HG03558 (cell line): Measurements from ENCODE around the gene SLC8A1.

Experiments
- ATAC-seq: cut with Tn5 transposase; IDR thresholded peaks from one replicate; pipeline ENCODE4 v1.9.1; 2021; ENCODE audit warnings: moderate number of reproducible peaks; ENCODE audit not compliant: unreplicated experiment; ENCODE audit errors: extremely low read depth

Gene SLC8A1

DNA sequence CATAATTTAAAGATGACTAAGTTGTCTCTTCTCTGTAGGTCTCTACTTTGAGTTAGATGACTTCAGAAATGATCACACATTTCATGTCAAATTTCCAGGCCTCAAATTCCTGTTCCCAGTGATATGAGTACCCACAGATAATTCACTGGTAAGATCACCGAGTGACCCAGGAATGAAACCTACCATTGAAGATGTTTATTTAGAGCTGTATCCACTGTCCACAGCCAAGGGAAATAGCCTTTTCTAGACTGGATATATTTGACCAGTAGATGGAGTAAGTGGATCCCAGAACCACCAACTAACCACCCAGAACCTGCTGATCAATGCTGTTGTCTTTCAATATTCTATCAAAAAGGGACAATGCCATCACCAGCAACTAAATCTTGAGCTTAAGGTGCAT, 238.8 kb downstream of the SLC8A1 start:
- ATAC-seq: no peak

DNA sequence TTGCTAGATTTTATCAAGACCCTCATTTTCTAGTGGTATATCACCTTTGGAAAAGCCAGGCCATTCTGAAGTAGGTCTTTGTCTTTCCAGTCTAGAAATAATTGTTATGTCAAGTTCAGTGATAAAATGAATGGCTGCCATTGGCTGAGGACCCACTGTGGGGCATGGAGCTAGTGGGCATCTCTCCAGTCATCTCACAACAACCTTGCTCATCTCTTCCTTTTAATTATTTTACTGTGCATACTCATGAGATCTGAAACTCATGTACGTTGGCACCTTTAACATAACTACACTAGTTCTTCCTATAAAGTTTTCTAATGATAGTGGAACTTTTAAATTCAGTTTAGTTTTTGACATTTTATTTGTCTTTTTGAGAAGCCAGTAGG, 240.9 kb downstream of the SLC8A1 start:
- no peak for ATAC-seq

DNA sequence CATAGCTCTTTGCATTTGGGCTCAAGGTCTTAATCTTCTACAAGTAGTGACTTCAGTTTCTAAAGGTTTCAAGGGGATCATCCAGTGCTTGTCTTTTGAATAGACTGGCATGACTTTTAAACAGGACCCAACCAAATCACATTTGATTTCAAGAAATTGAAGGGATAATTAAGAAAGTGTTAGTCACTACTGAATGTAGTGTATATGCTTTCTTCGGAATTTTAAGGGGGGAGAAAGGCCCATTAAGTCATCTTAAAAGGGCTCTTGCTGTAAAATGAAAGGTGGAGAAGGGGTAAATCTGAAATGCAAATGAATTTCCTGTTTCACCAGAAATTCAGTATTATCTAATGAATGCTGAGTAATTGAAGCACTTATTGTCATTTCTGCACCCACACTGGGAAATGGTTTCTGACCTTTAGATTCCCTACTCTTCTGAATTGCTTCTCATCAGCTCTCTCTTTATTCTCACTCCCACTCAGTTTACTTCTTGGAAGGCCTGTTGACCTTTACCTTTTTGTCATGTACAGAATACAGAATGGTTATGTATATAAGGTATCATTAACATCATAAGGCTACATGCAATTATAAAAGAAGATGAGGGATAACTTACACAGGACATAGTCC, 241.4 kb downstream of the SLC8A1 start:
- no peak for ATAC-seq

DNA sequence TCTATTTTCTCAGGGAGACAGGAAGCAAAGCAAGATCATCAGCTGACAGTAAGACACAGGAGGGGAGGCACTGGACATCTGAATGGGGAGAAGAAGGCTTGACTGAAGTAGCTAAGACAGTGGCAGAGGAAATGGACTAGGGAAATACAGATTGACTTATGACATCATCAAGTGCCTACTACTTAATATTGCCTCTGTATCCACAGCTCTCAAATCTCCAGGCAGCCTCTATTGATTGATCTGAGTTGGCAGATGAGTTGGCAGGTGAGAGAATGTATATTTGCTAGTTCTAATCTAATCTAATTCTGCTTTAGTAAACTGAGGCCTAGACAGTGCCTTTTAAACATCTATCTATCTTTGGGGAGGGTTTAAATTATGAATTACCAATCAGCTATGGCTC, 242.1 kb downstream of the SLC8A1 start:
- no peak for ATAC-seq

DNA sequence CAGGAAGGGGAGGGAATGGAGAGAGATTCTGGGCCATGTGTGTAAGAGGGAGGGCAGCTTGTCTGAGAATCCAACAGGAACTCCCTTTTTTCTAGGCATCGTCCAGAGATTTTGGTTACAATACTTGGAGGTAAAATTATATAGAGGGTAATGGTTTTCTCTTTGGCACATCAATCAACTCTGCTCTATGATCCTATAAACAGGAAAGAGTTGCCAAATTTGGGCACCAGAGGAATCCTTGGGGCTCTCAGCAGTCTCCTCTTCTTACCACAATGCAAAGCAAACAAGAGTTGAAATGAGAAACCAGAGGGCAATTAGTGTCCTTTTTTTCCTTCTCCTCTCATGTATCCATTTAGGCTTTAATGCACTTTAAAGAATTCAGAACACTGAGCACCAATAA, 243.4 kb downstream of the SLC8A1 start:
- no peak for ATAC-seq

DNA sequence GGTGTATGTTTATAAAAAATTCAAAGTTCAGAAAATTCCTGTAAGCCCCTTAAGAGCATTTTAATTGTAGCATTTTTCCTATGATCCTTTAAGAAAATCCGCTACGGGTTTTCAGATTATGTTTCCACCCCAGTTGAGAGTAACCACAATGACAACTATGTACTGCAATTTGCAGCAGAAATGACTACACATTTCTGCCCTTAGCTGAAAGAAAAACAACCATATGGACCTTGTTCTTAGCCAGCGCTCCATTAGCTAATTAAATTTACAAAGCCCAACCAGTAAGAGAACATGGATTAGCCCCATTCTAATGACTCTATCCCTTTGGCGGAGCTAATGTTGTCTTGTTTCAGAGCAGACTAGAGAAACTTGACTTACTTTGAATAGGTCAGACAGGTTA, 247.6 kb downstream of the SLC8A1 start:
- no peak for ATAC-seq

DNA sequence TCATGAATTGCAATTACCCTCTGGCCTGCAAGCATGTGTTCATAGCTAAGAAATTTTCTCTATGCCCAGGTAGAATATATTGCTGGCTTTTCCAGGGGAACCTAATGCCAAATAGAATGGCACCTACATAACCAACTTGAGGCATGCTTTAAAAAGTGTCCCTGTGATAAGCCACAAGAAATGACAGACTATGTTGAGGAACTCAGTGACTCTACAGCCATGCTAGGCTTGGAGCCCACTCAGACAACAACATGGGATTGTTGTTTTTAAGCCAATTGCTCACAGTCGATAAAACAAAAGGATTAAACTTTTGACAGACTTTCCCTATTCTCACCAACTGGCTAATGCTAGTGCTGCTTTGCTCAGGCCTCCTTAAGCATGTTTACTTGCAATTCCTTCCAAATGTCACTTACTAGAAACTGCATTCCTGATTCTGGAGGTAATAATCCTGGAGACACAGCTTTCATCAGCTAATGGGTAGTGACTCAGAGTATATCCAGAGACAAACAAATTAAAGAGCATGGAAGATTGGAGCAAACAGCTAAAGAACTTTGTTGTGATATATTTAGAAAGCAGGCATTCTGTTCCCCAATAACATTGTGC, 249.0 kb downstream of the SLC8A1 start:
- ATAC-seq: no peak

DNA sequence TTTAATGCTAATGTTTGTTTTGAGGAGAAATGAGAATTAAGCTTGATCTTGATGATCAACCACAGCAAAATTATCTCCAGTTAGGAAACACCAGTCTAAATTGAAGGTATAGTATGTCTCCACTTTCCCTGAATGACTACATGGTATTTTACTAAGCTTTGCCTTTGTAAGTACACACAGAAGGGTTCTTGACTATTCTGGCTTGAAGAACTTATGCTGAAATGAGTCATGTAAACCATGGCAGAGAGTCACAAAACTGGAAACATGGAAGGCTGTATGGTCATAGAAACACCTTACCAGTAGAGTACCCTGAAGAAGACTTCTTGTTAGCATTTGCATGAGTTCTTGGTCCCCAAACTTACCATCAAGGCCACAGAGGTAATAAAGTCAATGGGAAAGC, 250.5 kb downstream of the SLC8A1 start:
- ATAC-seq: no peak

DNA sequence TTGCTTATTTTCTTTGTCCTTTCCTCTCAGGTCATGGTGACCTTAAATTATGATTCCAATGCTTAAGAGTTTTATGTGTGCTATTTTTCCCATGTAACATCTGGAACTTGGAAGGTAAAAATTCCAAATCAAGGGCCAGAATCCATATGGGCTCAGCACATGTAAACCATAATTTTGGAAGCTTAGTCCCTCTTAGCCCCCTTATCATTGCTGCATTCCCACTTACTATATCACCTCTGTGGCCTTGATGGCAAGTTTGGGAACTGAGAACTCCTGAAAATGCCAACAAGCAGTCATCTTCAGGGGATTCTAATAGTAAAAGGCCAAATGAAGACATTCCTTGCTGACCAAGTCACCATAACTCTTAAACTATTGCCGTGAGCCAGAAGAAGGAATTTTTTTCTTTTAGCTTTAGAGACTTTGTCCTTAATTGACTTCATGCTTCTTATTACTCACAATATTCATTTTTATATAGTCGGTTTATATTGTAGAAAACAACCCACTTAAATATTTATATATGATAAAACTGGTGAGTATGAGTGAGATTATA, 251.4 kb downstream of the SLC8A1 start:
- no peak for ATAC-seq

DNA sequence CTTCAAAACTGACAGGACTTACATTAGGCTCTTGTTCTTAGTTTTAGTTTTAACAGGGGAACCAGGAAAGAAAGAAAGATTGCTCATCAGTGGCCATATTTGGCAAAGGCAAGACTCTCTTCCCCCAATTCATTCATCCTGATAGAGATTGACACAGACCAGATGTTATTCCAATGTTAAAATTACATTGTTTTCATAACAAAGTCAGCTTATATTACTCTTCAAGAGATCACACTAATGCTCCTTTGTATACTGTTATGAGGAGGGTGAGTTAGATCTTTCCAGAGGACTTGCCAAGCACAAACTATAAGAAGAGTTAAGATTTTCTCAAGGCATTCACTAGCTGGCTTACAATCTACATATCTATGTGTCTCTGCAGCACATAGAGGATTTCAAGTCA, 252.1 kb downstream of the SLC8A1 start:
- ATAC-seq: no peak

DNA sequence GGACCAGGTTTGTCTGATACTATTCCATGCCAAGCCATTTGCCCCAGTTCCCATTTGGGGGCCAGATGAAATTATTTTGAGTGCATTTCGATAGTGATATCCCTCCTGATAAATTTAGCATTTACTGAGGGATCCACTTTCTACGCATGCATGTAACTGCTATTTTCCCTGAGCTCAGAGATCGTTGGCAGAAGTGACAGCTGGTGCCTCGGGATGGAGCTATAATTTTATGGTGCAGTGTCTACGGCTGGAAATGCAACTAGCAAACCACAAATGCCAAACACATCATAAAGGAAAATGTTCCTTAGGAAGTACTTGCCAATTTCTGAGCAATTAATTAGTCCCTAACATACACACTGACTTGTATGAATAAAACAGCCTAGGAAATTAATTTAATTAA, 254.8 kb downstream of the SLC8A1 start:
- ATAC-seq: no peak

DNA sequence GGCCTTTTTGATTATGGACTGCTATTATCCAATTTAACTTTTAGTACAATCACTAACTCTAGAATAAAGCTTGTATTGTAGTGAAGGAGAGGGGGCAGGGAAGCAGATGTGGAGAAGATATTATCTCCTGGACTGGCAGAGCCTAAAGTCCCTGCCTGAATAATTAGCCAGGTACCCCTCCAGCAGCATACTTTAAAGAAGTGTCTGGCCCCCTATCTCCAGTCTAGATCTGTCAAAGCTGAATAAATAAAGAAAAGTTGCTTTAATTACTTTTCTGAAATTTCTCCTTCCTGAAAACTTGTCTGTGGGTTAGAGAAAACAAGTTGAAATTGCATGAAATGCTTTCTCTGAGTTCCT, 258.2 kb downstream of the SLC8A1 start:
- ATAC-seq: no peak

DNA sequence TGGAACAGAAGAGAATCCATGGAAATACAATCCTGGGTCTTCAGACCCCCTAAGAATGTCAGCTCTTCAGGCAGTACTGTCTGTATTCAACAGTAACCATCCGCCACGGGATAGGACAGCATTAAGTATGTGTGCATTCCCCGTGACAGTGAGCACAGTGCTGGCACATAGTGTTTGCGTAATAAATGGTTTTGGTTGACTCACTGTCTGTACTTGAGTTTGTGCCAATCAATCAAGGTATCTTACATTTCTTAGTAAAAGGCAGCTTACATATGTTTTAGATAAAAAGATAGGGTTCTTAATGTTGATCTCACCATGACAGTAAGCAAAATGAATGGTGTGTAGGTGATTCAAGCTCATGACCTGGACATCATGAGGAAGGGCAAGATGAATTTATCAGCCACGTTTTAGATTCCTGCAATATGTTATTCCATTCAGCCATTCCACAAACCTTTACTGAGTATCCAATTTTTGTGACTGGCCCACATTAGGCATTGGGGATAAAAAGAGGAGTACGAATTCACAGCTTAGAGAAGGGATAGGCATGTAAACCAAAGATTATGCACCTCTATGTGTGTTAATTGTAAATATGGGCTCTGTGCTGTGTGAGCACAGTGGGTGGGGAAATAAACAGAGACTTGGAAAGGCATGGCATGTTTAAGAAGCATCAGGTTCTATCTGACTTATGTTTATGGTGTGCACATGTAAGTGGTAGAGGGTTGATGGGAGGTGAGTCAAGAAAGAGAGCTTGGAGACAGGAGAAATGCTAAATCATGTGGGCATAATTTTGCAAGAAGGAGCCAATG, 258.8 kb downstream of the SLC8A1 start:
- ATAC-seq: no peak

DNA sequence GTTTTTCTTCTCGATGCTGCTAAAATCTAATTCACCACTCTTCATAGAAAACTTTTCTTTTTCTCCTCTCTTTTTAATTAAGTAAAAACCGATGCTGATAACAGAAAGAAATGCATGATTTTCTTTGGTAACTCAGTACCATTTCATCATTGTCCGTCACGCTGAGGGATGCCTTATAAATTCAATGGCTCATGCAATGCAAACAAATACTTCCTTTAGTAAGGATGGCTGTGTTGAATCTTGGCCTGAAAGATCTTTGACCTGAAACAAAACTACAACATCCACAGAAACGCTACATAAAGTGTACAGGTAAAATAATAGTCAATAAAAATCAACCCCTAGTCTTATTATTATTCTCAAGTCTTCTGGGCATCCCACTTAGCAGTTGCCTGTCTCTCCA, 261.4 kb downstream of the SLC8A1 start:
- no peak for ATAC-seq

DNA sequence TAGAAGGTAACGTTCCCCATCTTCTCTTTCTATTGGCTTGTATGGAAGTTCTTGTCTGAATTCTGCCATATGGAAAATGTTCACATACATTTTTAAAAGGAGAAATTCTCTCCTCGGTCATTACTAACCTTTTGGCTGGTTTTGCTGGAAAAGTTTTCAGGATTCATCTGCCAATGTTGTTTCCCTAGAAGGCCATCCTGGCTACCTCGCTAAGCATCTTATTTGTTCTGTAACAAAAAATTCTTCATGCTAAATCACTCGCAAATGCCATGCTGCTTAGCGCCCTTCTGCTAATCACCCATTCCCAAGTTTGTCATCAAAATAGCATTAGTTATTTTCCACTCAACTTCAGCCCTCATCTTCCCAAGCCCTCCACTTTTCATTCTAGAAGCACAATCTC, 262.0 kb downstream of the SLC8A1 start:
- no peak for ATAC-seq

DNA sequence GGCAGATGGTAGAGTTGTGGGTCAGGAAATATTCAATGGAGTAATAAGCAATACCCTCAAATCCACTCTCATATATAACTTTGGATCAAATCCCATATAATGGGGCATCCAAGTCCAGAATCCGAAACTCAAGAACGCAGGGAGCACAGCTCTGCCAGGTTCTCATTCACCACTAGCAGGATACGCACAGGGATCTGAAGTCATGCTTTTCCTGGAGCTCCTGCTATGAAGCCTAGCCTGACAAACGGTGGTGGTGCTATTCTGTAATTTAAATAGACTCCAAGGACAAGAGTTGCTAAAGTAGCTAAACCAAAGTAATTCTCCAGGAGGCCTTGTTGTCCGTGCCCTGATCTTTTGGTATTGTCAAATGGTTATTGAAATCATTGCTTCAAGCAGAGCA, 264.8 kb downstream of the SLC8A1 start:
- no peak for ATAC-seq

DNA sequence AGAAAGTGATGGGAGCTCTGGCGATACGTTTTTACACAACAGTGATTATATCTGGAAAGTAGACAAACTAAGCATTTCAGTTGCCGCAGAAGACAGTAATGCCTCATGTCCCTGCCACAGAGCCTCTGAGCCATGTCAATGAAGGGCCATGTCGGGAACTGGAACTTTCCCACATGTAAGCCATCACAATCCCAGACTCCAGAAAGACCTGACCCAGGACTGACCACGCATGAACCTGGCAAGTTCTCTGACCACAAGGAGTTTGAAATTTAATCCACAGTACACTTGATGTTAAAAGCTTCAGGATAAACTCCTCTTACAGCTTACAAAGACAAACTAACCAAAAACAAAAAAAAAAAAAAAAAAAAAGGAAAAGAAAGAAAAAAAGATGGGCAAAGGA, 267.3 kb downstream of the SLC8A1 start:
- ATAC-seq: no peak

DNA sequence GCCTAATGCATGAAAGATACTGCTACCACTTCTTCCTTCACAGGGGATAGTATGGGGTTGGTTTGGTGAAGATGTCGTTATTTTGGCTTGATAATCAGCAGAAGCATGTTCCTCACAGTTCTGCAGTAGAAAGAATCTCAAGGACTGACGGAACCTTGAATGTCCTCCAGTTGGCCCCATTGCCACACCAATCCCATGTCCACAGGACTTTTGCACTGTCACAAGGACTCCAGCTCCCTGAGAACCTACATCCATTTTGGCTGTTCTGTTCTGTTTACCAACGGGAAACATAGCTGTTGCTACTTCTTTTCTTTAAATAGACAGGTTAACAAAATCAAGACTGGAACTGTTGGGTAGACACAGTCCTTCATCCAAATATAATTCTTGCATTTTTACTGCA, 270.0 kb downstream of the SLC8A1 start:
- ATAC-seq: no peak

DNA sequence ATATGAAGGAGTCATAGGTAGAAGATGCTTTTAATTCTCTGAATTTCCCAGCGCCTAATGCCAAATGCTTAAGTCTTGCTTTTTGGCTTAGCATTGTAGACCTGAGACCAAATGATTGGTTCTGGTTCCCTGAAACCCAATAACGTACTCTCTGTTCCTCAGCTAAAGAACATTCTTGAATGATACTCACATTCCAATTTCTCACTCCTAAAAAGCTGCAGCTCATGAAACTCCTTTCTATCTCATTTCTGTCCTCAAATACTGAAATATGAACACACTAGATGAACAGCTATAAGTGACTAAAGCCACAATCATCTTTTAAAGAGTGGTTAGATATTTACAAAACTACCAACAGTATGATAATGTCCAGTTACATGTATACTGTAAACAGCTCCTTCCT, 272.1 kb downstream of the SLC8A1 start:
- ATAC-seq: no peak

DNA sequence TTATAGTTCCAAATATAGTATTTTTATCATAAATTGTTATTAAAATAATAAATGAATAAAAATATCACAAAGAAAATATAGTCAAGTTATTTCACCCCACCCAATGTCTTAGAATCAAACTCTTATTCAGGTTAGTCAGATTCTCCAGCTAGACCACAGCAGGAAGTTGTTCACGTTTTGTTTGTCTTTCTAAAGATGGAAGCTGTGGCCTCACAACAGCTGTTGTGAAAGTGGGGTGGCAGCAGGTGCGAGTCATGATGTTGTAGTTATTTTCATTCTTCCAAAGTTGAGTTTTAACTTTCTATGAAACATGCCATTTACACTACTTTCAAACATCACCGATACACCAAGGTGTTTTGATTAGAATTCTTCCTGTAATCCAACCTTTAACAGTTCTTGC, 272.9 kb downstream of the SLC8A1 start:
- ATAC-seq: peak; percentile 87

DNA sequence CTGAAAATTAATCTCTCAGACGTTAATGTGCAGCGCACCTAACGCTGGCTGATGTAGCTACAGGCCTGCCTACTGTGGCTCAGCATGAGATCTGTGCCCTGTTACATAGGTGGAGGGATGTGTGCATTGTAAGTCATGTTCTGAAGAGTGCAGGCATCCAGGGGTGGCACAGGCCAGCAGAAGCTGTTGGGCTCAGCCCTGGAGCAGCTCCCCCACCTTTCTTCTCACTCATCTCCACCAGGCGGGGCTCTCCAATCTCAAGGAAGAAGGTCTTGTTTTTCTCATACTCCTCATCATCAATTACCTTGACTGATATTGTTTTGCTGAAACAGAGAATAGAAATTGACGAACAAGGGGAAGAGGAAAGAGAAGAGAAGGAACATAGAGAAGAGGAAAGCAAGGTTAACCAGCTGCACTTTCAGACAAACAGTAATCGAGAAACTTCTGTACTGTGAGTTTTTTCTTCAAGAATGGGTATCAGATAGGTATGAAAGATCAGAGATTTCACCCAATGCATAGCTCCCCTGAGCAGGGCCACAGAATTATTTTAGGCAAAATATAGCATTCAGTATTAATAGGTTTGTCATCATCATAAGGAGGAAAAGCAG, 273.6 kb downstream of the SLC8A1 start:
- no peak for ATAC-seq
